HepG2 (cell line): ENCODE measurements around the gene THRA. TPM values are rescaled to one million over a fixed set of nuclear protein-coding genes. Genes with fewer than 3 reads are reported as not detected.
A peak's percentile ranks its signal among the peaks of the same experiment; 100 is the strongest.

Experiments used
- CERS6 ChIP-seq: sonication (generic); formaldehyde crosslinking; IDR thresholded peaks from 2 replicates; pipeline ENCODE4 v1.5.0; 2020; ENCODE audit warnings: missing genetic modification reagents
- FOSL1 ChIP-seq: sonication (generic); formaldehyde crosslinking; IDR thresholded peaks from 2 replicates; pipeline ENCODE4 v1.9.0; 2021; ENCODE audit warnings: missing genetic modification reagents, borderline replicate concordance
- FOXO4 ChIP-seq: sonication (generic); formaldehyde crosslinking; conservative IDR thresholded peaks from 2 replicates; pipeline ENCODE4 v1.8.1; 2023; ENCODE audit warnings: missing genetic modification reagents
- HOXA3 ChIP-seq: sonication (generic); formaldehyde crosslinking; IDR thresholded peaks from 2 replicates; pipeline ENCODE4 v1.5.0; 2020; ENCODE audit warnings: missing genetic modification reagents
- IKZF1 ChIP-seq: fragments of 450-650 bp; IDR thresholded peaks from 2 replicates; pipeline ENCODE4 v1.7.1; 2016
- IRF2 ChIP-seq: IDR thresholded peaks from 2 replicates; pipeline ENCODE4 v1.6.1; 2018; ENCODE audit warnings: missing genetic modification reagents, missing compliant biosample characterization
- ISX ChIP-seq: sonication (generic); formaldehyde crosslinking; conservative IDR thresholded peaks from 2 replicates; pipeline ENCODE4 v1.5.0; 2020; ENCODE audit warnings: missing genetic modification reagents
- MXD4 ChIP-seq: IDR thresholded peaks from 2 replicates; pipeline ENCODE4 v1.6.1; 2016; ENCODE audit warnings: mild to moderate bottlenecking, missing biosample characterization, missing genetic modification reagents
- NR2F2 ChIP-seq: IDR thresholded peaks from 2 replicates; pipeline ENCODE4 v1.6.1; 2012; ENCODE audit warnings: low read depth, inconsistent platforms, borderline replicate concordance
- RARG ChIP-seq: sonication (generic); formaldehyde crosslinking; IDR thresholded peaks from 2 replicates; pipeline ENCODE4 v1.4.0; 2020; ENCODE audit warnings: low read depth, mild to moderate bottlenecking, missing genetic modification reagents
- RFXANK ChIP-seq: IDR thresholded peaks from 2 replicates; pipeline ENCODE4 v1.6.1; 2016
- SOX6 ChIP-seq, 2 experiments: fragments of 450-650 bp in 1 of 2; sonication (generic) in 1 of 2; formaldehyde crosslinking in 1 of 2; IDR thresholded peaks; 2 replicates each; pipeline versions ENCODE4 v1.4.0 to v1.6.1; 2017 to 2020; ENCODE audit warnings: antibody characterized with exemption in 1 of 2, mild to moderate bottlenecking in 1 of 2, missing genetic modification reagents in 1 of 2
- YY1 ChIP-seq: IDR thresholded peaks from 2 replicates; pipeline ENCODE4 v1.6.1; 2011; ENCODE audit warnings: low read length, low read depth, moderate library complexity, mild to moderate bottlenecking; ENCODE audit not compliant: insufficient read depth, insufficient replicate concordance
- ZNF883 ChIP-seq: sonication (generic); formaldehyde crosslinking; IDR thresholded peaks from 2 replicates; pipeline ENCODE4 v1.5.1; 2020; ENCODE audit warnings: mild to moderate bottlenecking, missing genetic modification reagents; ENCODE audit errors: not compliant biosample characterization
- polyA plus RNA-seq, 8 experiments: library from polyadenylated mRNA; depleted of rRNA in 3 of 8; stranded (reverse) in 7 of 8; unstranded in 1 of 8; fragments of >200 nt; fragmentation: Illumina TruSeq in 4 of 8; extraction: Trizol in 4 of 8; gene quantifications; 2 replicates each; pipeline versions ENCODE4 v1.2.1 to v1.2.3, GENCODE V29; 2011 to 2016; ENCODE audit warnings: low read depth in 4 of 8, missing spikeins in 1 of 8, mixed read lengths in 1 of 8; ENCODE audit not compliant: insufficient read depth in 1 of 8
- total RNA-seq, 5 experiments: library from RNA; depleted of rRNA; stranded (reverse); fragments of >200 nt; fragmentation: Illumina TruSeq; extraction: Trizol; gene quantifications; 2 replicates each; pipeline ENCODE4 v1.2.3, GENCODE V29; 2016; ENCODE audit warnings: low read depth in 1 of 5
- TF ChIP-seq, protein P1 (sequence below): sonication (generic); formaldehyde crosslinking; IDR thresholded peaks from 2 replicates; pipeline ENCODE4 v1.5.0; 2020; ENCODE audit warnings: mild to moderate bottlenecking, missing genetic modification reagents, borderline replicate concordance

The THRA gene
- total and polyA plus RNA-seq, 2 of the 13 experiments (the other 11 are each of a cell fraction or from before 2014, with no cell fraction given): 8.0 to 9.9 TPM

DNA sequence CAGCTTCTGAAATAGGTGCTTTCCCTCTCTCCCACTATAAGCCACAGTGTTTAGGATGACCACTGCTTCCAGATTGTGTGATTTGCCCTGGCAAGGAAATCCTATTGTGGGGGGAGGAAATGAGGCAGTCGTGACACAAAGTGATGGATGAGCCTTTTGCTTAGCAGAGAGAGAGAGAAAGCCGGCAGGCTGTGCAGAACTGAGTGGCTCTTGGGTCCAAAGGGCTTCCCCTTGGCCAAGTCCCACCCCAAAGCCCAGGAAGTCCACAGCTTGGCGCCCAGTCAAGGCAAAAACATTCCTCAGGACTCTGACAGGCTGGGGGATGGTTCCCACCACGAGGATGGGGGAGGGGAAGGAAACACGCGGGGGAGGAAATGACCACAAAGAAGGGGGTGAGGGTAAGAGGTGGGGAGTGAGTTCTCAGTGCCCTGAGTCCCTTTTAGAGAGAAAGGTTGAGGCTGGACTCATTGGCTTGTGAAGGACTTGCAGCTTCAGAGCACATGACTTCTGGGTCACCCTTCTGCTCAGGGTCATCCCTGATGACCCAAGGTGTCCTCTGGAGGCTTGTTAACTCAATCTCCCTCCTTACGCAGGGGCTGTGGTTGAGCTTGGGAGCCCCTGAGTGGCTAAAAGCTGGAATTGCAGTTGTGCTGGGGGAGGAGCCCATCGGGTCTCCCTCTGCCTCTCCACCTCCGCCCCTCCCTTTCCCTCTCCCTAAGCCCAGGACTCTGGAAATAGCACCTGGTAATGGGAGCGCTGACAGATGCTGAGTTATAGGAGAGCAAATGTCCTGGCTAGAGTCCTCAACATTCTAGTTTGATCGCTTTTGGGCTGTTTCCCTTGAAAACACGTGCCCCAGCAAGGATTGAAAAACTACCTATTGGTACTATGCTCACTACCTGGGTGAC, 48.7 kb downstream of the THRA start (continued):
- TF ChIP-seq CERS6 (CRISPR knock-in tag) (no peak), IRF2 (CRISPR knock-in tag) (peak; percentile 90), FOXO4 (CRISPR knock-in tag) (no peak), RARG (CRISPR knock-in tag) (no peak), HOXA3 (CRISPR knock-in tag) (peak; percentile 41; the same call in 1 of the 2 replicates), MXD4 (CRISPR knock-in tag) (peak; percentile 87), YY1 (peak; percentile 41), IKZF1 (no peak), ZNF883 (CRISPR knock-in tag) (no peak), ISX (CRISPR knock-in tag) (no peak), FOSL1 (no peak), SOX6 (IDR thresholded peaks at IDR 0.05) (no peak), SOX6 (CRISPR knock-in tag; IDR thresholded peaks at IDR 0.05) (peak; percentile 70), NR2F2 (0 out of 2 replicates have a peak, but pooled peaks have one; percentile 38), RFXANK (CRISPR knock-in tag) (0 out of 2 replicates have a peak, but pooled peaks have one; percentile 50)
- TF ChIP-seq, protein P1, sequence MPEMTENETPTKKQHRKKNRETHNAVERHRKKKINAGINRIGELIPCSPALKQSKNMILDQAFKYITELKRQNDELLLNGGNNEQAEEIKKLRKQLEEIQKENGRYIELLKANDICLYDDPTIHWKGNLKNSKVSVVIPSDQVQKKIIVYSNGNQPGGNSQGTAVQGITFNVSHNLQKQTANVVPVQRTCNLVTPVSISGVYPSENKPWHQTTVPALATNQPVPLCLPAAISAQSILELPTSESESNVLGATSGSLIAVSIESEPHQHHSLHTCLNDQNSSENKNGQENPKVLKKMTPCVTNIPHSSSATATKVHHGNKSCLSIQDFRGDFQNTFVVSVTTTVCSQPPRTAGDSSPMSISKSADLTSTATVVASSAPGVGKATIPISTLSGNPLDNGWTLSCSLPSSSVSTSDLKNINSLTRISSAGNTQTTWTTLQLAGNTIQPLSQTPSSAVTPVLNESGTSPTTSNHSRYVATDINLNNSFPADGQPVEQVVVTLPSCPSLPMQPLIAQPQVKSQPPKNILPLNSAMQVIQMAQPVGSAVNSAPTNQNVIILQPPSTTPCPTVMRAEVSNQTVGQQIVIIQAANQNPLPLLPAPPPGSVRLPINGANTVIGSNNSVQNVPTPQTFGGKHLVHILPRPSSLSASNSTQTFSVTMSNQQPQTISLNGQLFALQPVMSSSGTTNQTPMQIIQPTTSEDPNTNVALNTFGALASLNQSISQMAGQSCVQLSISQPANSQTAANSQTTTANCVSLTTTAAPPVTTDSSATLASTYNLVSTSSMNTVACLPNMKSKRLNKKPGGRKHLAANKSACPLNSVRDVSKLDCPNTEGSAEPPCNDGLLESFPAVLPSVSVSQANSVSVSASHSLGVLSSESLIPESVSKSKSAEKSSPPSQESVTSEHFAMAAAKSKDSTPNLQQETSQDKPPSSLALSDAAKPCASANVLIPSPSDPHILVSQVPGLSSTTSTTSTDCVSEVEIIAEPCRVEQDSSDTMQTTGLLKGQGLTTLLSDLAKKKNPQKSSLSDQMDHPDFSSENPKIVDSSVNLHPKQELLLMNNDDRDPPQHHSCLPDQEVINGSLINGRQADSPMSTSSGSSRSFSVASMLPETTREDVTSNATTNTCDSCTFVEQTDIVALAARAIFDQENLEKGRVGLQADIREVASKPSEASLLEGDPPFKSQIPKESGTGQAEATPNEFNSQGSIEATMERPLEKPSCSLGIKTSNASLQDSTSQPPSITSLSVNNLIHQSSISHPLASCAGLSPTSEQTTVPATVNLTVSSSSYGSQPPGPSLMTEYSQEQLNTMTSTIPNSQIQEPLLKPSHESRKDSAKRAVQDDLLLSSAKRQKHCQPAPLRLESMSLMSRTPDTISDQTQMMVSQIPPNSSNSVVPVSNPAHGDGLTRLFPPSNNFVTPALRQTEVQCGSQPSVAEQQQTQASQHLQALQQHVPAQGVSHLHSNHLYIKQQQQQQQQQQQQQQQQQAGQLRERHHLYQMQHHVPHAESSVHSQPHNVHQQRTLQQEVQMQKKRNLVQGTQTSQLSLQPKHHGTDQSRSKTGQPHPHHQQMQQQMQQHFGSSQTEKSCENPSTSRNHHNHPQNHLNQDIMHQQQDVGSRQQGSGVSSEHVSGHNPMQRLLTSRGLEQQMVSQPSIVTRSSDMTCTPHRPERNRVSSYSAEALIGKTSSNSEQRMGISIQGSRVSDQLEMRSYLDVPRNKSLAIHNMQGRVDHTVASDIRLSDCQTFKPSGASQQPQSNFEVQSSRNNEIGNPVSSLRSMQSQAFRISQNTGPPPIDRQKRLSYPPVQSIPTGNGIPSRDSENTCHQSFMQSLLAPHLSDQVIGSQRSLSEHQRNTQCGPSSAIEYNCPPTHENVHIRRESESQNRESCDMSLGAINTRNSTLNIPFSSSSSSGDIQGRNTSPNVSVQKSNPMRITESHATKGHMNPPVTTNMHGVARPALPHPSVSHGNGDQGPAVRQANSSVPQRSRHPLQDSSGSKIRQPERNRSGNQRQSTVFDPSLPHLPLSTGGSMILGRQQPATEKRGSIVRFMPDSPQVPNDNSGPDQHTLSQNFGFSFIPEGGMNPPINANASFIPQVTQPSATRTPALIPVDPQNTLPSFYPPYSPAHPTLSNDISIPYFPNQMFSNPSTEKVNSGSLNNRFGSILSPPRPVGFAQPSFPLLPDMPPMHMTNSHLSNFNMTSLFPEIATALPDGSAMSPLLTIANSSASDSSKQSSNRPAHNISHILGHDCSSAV (CRISPR knock-in tag): no peak
